ENCODE measurements around the gene C2orf78. TPM values are rescaled to one million over a fixed set of nuclear protein-coding genes. Genes with fewer than 3 reads are reported as not detected.
A peak's percentile ranks its signal among the peaks of the same experiment; 100 is the strongest.

The C2orf78 gene
- polyA plus RNA-seq, 3 donors = not detected

GRCh38 chr2:73836141-73836943, 52.4 kb downstream of the C2orf78 start:
- Histone ChIP-seq H3K36me3 (replicated peaks in 1 of 2; ENCODE audit: control insufficient read depth in 1 of 2, insufficient read depth in 2 of 2, low read length in 2 of 2) (peaks cover 39 to 56% of the 10 kb centered on the region in 2 donors), H3K79me2 (ENCODE audit: insufficient read depth, low read length) (peaks cover 50% of the 10 kb centered on the region), H3K27me3 (ENCODE audit: control insufficient read depth in 2 of 2, insufficient read depth in 2 of 2, low read length in 2 of 2) (no peaks in the 10 kb centered on the region), H3K4me3 (replicated peaks in 1 of 3; ENCODE audit: low read depth in 2 of 3, low read length in 3 of 3) (no peak overlapping the region), H3K27ac (ENCODE audit: low read depth in 1 of 2, low read length in 2 of 2) (peak overlapping the region in 1 of 2 donors; percentile 43), H4K20me1 (ENCODE audit: insufficient read depth, low read length) (peaks cover 5% of the 10 kb centered on the region), H3K9ac (ENCODE audit: insufficient read depth, low read length, poor library complexity, severe bottlenecking) (no peak overlapping the region), H3K4me1 (ENCODE audit: control insufficient read depth in 1 of 2, insufficient read depth in 2 of 2, low read length in 2 of 2) (peaks cover 11 to 17% of the 10 kb centered on the region in 2 donors), H3K4me2 (replicated peaks; ENCODE audit: extremely low read depth, low read length, poor library complexity, severe bottlenecking) (no peak overlapping the region), H2AFZ (ENCODE audit: insufficient read depth, low read depth, low read length, poor library complexity, severe bottlenecking) (no peak overlapping the region), H3K9me3 (replicated peaks in 1 of 2; ENCODE audit: control insufficient read depth in 1 of 2, insufficient read depth in 1 of 2, low read length in 2 of 2) (no peaks in the 10 kb centered on the region)
- DNase-seq = no peak
- peaks cover 21% of the 10 kb centered on the region for H3K4me1 Mint-ChIP-seq
- no peak overlapping the region for H3K4me3 Mint-ChIP-seq
- peaks cover 40 to 60% of the 10 kb centered on the region in 2 donors for H3K36me3 Mint-ChIP-seq
- TF ChIP-seq, protein P1, sequence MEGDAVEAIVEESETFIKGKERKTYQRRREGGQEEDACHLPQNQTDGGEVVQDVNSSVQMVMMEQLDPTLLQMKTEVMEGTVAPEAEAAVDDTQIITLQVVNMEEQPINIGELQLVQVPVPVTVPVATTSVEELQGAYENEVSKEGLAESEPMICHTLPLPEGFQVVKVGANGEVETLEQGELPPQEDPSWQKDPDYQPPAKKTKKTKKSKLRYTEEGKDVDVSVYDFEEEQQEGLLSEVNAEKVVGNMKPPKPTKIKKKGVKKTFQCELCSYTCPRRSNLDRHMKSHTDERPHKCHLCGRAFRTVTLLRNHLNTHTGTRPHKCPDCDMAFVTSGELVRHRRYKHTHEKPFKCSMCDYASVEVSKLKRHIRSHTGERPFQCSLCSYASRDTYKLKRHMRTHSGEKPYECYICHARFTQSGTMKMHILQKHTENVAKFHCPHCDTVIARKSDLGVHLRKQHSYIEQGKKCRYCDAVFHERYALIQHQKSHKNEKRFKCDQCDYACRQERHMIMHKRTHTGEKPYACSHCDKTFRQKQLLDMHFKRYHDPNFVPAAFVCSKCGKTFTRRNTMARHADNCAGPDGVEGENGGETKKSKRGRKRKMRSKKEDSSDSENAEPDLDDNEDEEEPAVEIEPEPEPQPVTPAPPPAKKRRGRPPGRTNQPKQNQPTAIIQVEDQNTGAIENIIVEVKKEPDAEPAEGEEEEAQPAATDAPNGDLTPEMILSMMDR (IDR thresholded peaks at IDR 0.05) = no peak
- no peaks in the 10 kb centered on the region for H3K27me3 Mint-ChIP-seq (ENCODE audit: low read depth in 3 of 3)
- 93% methylated on average over 9 of the region's 17 CpGs for WGBS (ENCODE audit: insufficient coverage)
- intact Hi-C loops (cut with micrococcal nuclease) = no loop called here
- peak overlapping the region in 2 of 7 donors; percentile 41 to 75 for H3K27ac Mint-ChIP-seq
- H3K9me3 Mint-ChIP-seq = peaks cover 0 to 5% (median 0%) of the 10 kb centered on the region in 7 donors

DNA sequence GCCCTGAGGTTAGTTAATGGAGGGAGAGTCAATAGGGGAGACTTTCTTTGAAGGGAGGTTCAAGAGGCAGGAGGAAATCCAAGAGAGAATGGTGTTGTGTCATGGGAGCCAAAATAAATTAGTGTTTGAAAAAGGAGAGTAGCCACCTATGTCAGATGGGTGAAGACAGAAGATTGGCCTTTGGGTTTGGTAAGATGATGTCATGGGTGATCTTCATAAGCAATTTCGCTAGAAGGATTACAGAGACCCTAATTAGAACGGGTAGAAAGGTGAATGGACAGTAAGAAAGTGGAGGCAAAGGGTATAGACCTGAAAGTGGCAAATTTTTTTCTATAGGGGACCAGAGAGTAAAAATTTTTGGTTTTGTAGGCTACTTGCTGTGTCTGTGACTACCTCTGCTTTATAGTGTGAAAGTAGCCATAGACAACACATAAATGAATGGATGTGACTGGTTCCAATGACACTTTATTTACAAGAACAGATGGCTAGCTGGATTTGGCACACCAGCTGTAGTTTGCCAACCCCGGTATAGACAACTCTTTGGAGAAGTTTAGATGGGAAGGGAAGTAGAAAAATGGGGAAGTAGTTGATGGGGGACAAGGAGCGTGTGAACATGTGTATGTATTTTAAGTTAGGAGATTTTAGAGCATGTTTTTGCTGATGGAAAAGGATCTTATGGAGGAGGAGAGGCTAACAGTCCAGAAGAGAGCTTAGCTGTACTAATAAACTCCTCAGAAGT, 54.0 kb downstream of the C2orf78 start:
- H3K9ac ChIP-seq (ENCODE audit: insufficient read depth, low read length, poor library complexity, severe bottlenecking) = no peak overlapping the region
- H3K9me3 ChIP-seq (replicated peaks in 1 of 2; ENCODE audit: control insufficient read depth in 1 of 2, insufficient read depth in 1 of 2, low read length in 2 of 2) = no peaks in the 10 kb centered on the region
- Mint-ChIP-seq H3K36me3 (peaks cover 38 to 51% of the 10 kb centered on the region in 2 donors), H3K4me1 (peaks cover 16% of the 10 kb centered on the region), H3K9me3 (no peaks in the 10 kb centered on the region), H3K4me3 (peak overlapping the region in 1 of 2 donors; percentile 2), H3K27me3 (ENCODE audit: low read depth in 3 of 3) (no peaks in the 10 kb centered on the region), H3K27ac (peak overlapping the region in 5 of 7 donors; percentile 29 to 52 (median 34))
- TF ChIP-seq, protein P1 (IDR thresholded peaks at IDR 0.05) = no peak
- intact Hi-C loops (cut with micrococcal nuclease) = no loop called here
- H3K27me3 ChIP-seq (ENCODE audit: control insufficient read depth in 2 of 2, insufficient read depth in 2 of 2, low read length in 2 of 2) = no peaks in the 10 kb centered on the region
- peak overlapping the region in 1 of 2 donors; percentile 49 for H3K27ac ChIP-seq (ENCODE audit: low read depth in 1 of 2, low read length in 2 of 2)
- 46% methylated on average over 4 of the region's 4 CpGs for WGBS (ENCODE audit: insufficient coverage)
- no peak overlapping the region for H3K4me3 ChIP-seq (replicated peaks in 1 of 3; ENCODE audit: low read depth in 2 of 3, low read length in 3 of 3)
- H3K79me2 ChIP-seq (ENCODE audit: insufficient read depth, low read length) = peaks cover 42% of the 10 kb centered on the region
- H3K4me2 ChIP-seq (replicated peaks; ENCODE audit: extremely low read depth, low read length, poor library complexity, severe bottlenecking) = peak overlapping the region; percentile 17
- H4K20me1 ChIP-seq (ENCODE audit: insufficient read depth, low read length) = peaks cover 19% of the 10 kb centered on the region
- H3K36me3 ChIP-seq (replicated peaks in 1 of 2; ENCODE audit: control insufficient read depth in 1 of 2, insufficient read depth in 2 of 2, low read length in 2 of 2) = peaks cover 42 to 57% of the 10 kb centered on the region in 2 donors
- DNase-seq = peak; percentile 56 to 67 (median 61)
- peaks cover 11 to 17% of the 10 kb centered on the region in 2 donors for H3K4me1 ChIP-seq (ENCODE audit: control insufficient read depth in 1 of 2, insufficient read depth in 2 of 2, low read length in 2 of 2)
- no peak overlapping the region for H2AFZ ChIP-seq (ENCODE audit: insufficient read depth, low read depth, low read length, poor library complexity, severe bottlenecking)
